Astrocyte of the spinal cord (primary cell): Measurements from ENCODE around the gene MRTFB.
"Not testable (repeated sequence)": the region's sequence is repeated elsewhere in the genome, so short reads cannot be mapped to it uniquely, and the experiment has no call there.

Source experiments
- DNase-seq: peaks from one replicate; pipeline ENCODE4 v3.0.0; 2011; ENCODE audit warnings: low read depth, low spot score
- H3K4me3 ChIP-seq: 2 replicates; pipeline ENCODE4 v1.5.1; 2011; ENCODE audit warnings: low read depth, mild to moderate bottlenecking, low read length, moderate library complexity
- CTCF ChIP-seq: IDR thresholded peaks from 2 replicates; pipeline ENCODE4 v1.5.1; 2012; ENCODE audit warnings: low read depth, mild to moderate bottlenecking, low read length, inconsistent platforms
- in situ Hi-C: cut with HindIII; loops from 2 replicates; pipeline ENCODE4 v1.10.0; 2017; ENCODE audit warnings: low sequenced_read_pairs

Gene MRTFB

GRCh38 chr16:14119799-14120198 lies 48.7 kb downstream of the MRTFB start:
- TF ChIP-seq CTCF = no peak
- in situ Hi-C loops = no loop called here
- no peak overlapping the region for H3K4me3 ChIP-seq
- DNase-seq = no peak

- in situ Hi-C loops = no loop called here
- TF ChIP-seq CTCF = no peak
- H3K4me3 ChIP-seq = no peak overlapping the region
Measured at GRCh38 chr16:14120335-14120734, 49.2 kb downstream of the MRTFB start.

GRCh38 chr16:14121142-14121541 lies 50.0 kb downstream of the MRTFB start:
- no peak for DNase-seq
- no peak overlapping the region for H3K4me3 ChIP-seq
- TF ChIP-seq CTCF = no peak
- in situ Hi-C loops = no loop called here

More at GRCh38 chr16:14120335-14120734, 49.2 kb downstream of the MRTFB start:
- no peak for DNase-seq

GRCh38 chr16:14121872-14122271 lies 50.8 kb downstream of the MRTFB start:
- no peak for DNase-seq
- in situ Hi-C loops = no loop called here
- H3K4me3 ChIP-seq = no peak overlapping the region
- no peak for TF ChIP-seq CTCF

- in situ Hi-C loops = not testable (repeated sequence)
Measured at GRCh38 chr16:14122430-14122829, 51.3 kb downstream of the MRTFB start.

GRCh38 chr16:14125000-14125681 lies 54.0 kb downstream of the MRTFB start:
- no peak overlapping the region for H3K4me3 ChIP-seq
- in situ Hi-C loops = no loop called here
- TF ChIP-seq CTCF = no peak
- no peak for DNase-seq

More at GRCh38 chr16:14122430-14122829, 51.3 kb downstream of the MRTFB start:
- DNase-seq, H3K4me3 ChIP-seq: not testable (repeated sequence)

- H3K4me3 ChIP-seq = no peak overlapping the region
- DNase-seq = no peak
- TF ChIP-seq CTCF = no peak
- in situ Hi-C loops = no loop called here
Measured at GRCh38 chr16:14125708-14126107, 54.6 kb downstream of the MRTFB start.
